Vagina (tissue), 2 donors: ENCODE data around the gene WDR83.

ENCODE experiments used
- CTCF ChIP-seq, 3 experiments: fragments of 450-650 bp in 2 of 3; fragments of 200-600 bp in 1 of 3; sonication (generic) in 1 of 3; IDR thresholded peaks; one replicate each; pipeline ENCODE4 v1.5.1; 2017 to 2019; ENCODE audit warnings: antibody characterized with exemption in 3 of 3, mild to moderate bottlenecking in 2 of 3, moderate library complexity in 2 of 3
- POLR2A ChIP-seq, 2 donors: fragments of 450-650 bp; IDR thresholded peaks; one replicate each; pipeline ENCODE4 v1.6.1; 2017; ENCODE audit warnings: antibody characterized with exemption in 2 of 2, mild to moderate bottlenecking in 2 of 2, moderate library complexity in 2 of 2

- TF ChIP-seq CTCF (IDR thresholded peaks at IDR 0.05) = no peak
- no peak for TF ChIP-seq POLR2A (IDR thresholded peaks at IDR 0.05)
These were observed 54.4 kb downstream of the WDR83 start for GRCh38 chr19:12720851-12721655.
